Fibroblast of lung (primary cell): ENCODE data around the gene CTBP2.

Source experiments
- CTCF ChIP-seq, 2 donors: IDR thresholded peaks in 1 of 2; conservative IDR thresholded peaks in 1 of 2; 1 replicate in 1 of 2; 2 replicates in 1 of 2; pipeline ENCODE4 v1.5.1; 2011 to 2012; ENCODE audit warnings: low read length in 2 of 2, control low read depth in 1 of 2, inconsistent platforms in 1 of 2, low read depth in 1 of 2, mild to moderate bottlenecking in 1 of 2
- EZH2 ChIP-seq: IDR thresholded peaks from 2 replicates; pipeline ENCODE4 v1.5.1; 2012; ENCODE audit warnings: low read length, control low read depth, mild to moderate bottlenecking; ENCODE audit errors: missing control alignments

- TF ChIP-seq CTCF (conservative IDR thresholded peaks at IDR 0.05 in 1 of 2, IDR thresholded peaks at IDR 0.05 in 1 of 2; ENCODE audit: low read depth in 1 of 2, low read length in 2 of 2) (no peak), EZH2 (no peak)
These were observed 154.8 kb downstream of the CTBP2 start for GRCh38 chr10:125005312-125006187.
